GM04504 (cell line): ENCODE measurements around the gene KCNIP1.

ENCODE experiments used
- DNase-seq: peaks from one replicate; pipeline ENCODE4 v3.0.0-alpha.2; 2012; ENCODE audit warnings: low read depth

Gene KCNIP1

GRCh38 chr5:170563824-170564567 lies 60.2 kb downstream of the KCNIP1 start:
- no peak for DNase-seq

GRCh38 chr5:170565072-170565471 lies 61.3 kb downstream of the KCNIP1 start:
- no peak for DNase-seq

- DNase-seq, result no peak
Observed at GRCh38 chr5:170569101-170569500, 65.3 kb downstream of the KCNIP1 start.

GRCh38 chr5:170570476-170570875 lies 66.7 kb downstream of the KCNIP1 start:
- DNase-seq, result no peak

- DNase-seq, result peak; percentile 15
Observed at GRCh38 chr5:170571281-170571731, 67.5 kb downstream of the KCNIP1 start.

- no peak for DNase-seq
Observed at GRCh38 chr5:170571875-170572852, 68.3 kb downstream of the KCNIP1 start.

- no peak for DNase-seq
Observed at GRCh38 chr5:170573114-170573513, 69.3 kb downstream of the KCNIP1 start.

- no peak for DNase-seq
Observed at GRCh38 chr5:170573660-170574059, 69.8 kb downstream of the KCNIP1 start.

GRCh38 chr5:170576602-170577535 lies 73.0 kb downstream of the KCNIP1 start:
- no peak for DNase-seq

- DNase-seq, result no peak
Observed at GRCh38 chr5:170579601-170580000, 75.8 kb downstream of the KCNIP1 start.

- no peak for DNase-seq
Observed at GRCh38 chr5:170581211-170581610, 77.4 kb downstream of the KCNIP1 start.

GRCh38 chr5:170582644-170583330 lies 79.0 kb downstream of the KCNIP1 start:
- DNase-seq, result no peak

GRCh38 chr5:170584003-170584402 lies 80.2 kb downstream of the KCNIP1 start:
- no peak for DNase-seq

- DNase-seq, result no peak
Observed at GRCh38 chr5:170584450-170585058, 80.7 kb downstream of the KCNIP1 start.

GRCh38 chr5:170585273-170585948 lies 81.6 kb downstream of the KCNIP1 start:
- no peak for DNase-seq

- DNase-seq, result no peak
Observed at GRCh38 chr5:170587808-170588207, 84.0 kb downstream of the KCNIP1 start.

- no peak for DNase-seq
Observed at GRCh38 chr5:170589643-170590042, 85.8 kb downstream of the KCNIP1 start.

GRCh38 chr5:170590566-170590965 lies 86.7 kb downstream of the KCNIP1 start:
- no peak for DNase-seq

GRCh38 chr5:170591054-170591453 lies 87.2 kb downstream of the KCNIP1 start:
- no peak for DNase-seq

GRCh38 chr5:170596482-170597044 lies 92.7 kb downstream of the KCNIP1 start:
- DNase-seq, result no peak
